ENCODE measurements around the gene SMOC2. TPM values are rescaled to one million over a fixed set of nuclear protein-coding genes. Genes with fewer than 3 reads are reported as not detected.

The SMOC2 gene
- total and polyA plus RNA-seq, 2 of the 4 experiments (the other 2 are of a cell fraction): not detected

GRCh38 chr6:168408504-168409136 lies 32.4 kb upstream of the SMOC2 start:
- no peak overlapping the region for H3K14ac ChIP-seq (replicated peaks; ENCODE audit: low read depth, low read length)
- ChIA-PET CTCF (no interaction called here), POLR2A (ENCODE audit: unreplicated experiment) (no interaction called here)
- no peak overlapping the region for H2AFZ ChIP-seq (replicated peaks; ENCODE audit: low read length, poor library complexity)
- H3K4me1 ChIP-seq (ENCODE audit: control insufficient read depth, insufficient read depth, low read length): no peaks in the 10 kb centered on the region
- ATAC-seq (ENCODE audit: low read depth): no peak
- H3K9ac ChIP-seq (ENCODE audit: low read depth, low read length): no peak overlapping the region
- WGBS, 2 experiments (ENCODE audit: extremely low coverage in 2 of 2, insufficient read length in 1 of 2): 61% methylated on average over 2 of the region's 13 CpGs; no CpG with 5 or more reads in 1 of the 2 experiments
- no peaks in the 10 kb centered on the region for H3K79me1 ChIP-seq (ENCODE audit: low read depth in 1 of 2, low read length in 2 of 2)
- H3K4ac ChIP-seq (ENCODE audit: low read depth, low read length): no peak overlapping the region
- peaks cover 54% of the 10 kb centered on the region for H3K9me3 ChIP-seq (ENCODE audit: control insufficient read depth, insufficient read depth, low read length)
- H4K5ac ChIP-seq (ENCODE audit: low read depth, low read length): no peak overlapping the region
- no peak overlapping the region for H4K91ac ChIP-seq (ENCODE audit: insufficient read depth, low read depth, low read length)
- H2BK15ac ChIP-seq (ENCODE audit: low read depth, low read length): no peak overlapping the region
- no peaks in the 10 kb centered on the region for H3K9me1 ChIP-seq (ENCODE audit: insufficient read depth, low read length)
- H4K8ac ChIP-seq (ENCODE audit: low read depth in 2 of 2, low read length in 2 of 2): no peak overlapping the region
- H2BK5ac ChIP-seq (ENCODE audit: low read depth, low read length, poor library complexity, severe bottlenecking): no peak overlapping the region
- H2AK9ac ChIP-seq (replicated peaks; ENCODE audit: low read depth, low read length, poor library complexity): no peak overlapping the region
- TF ChIP-seq CTCF (conservative IDR thresholded peaks at IDR 0.05; ENCODE audit: low read depth, low read length) (no peak), MAZ (IDR thresholded peaks at IDR 0.05; ENCODE audit: borderline replicate concordance, low read depth, low read length) (no peak), RAD21 (IDR thresholded peaks at IDR 0.05; ENCODE audit: low read length) (no peak), ELK1 (IDR thresholded peaks at IDR 0.05; ENCODE audit: borderline replicate concordance, low read depth, low read length) (no peak), CHD1 (IDR thresholded peaks at IDR 0.05; ENCODE audit: low read depth, low read length) (no peak), MAFK (IDR thresholded peaks at IDR 0.05; ENCODE audit: low read depth, low read length) (no peak), BHLHE40 (IDR thresholded peaks at IDR 0.05; ENCODE audit: low read depth, low read length) (no peak)
- no peak overlapping the region for H3K23ac ChIP-seq (ENCODE audit: low read depth, low read length)
- no peak overlapping the region for H2AK5ac ChIP-seq (ENCODE audit: low read depth, low read length)
- H3K56ac ChIP-seq (ENCODE audit: extremely low read depth, insufficient read depth, low read length): no peak overlapping the region
- dilution Hi-C loops (cut with HindIII; ENCODE audit: low sequenced_read_pairs, unreplicated experiment): no loop called here
- no peaks in the 10 kb centered on the region for H4K20me1 ChIP-seq (ENCODE audit: insufficient read depth, low read length)
- H3K36me3 ChIP-seq (ENCODE audit: control insufficient read depth, insufficient read depth, low read length): no peaks in the 10 kb centered on the region
- no peak for DNase-seq
- BruUV-seq (replicated peaks): no TSS peak
- H2BK120ac ChIP-seq (ENCODE audit: low read depth, low read length): no peak overlapping the region
- H3K18ac ChIP-seq (ENCODE audit: low read depth, low read length): no peak overlapping the region
- in situ Hi-C loops (cut with MboI; ENCODE audit: low sequenced_read_pairs): no loop called here
- intact Hi-C loops (cut with micrococcal nuclease): no loop called here
- no peaks in the 10 kb centered on the region for H3K27me3 ChIP-seq (ENCODE audit: control insufficient read depth, insufficient read depth, low read length)
- H3K4me3 ChIP-seq (ENCODE audit: insufficient read depth, low read depth, low read length): no peak overlapping the region
- no peak overlapping the region for H2BK20ac ChIP-seq (ENCODE audit: low read depth, low read length)
- H3K27ac ChIP-seq (ENCODE audit: insufficient read depth, low read length): no peak overlapping the region
- no peak overlapping the region for H3K4me2 ChIP-seq (ENCODE audit: low read depth, low read length)

Measured in IMR-90 (cell line).